GM20000 (cell line): ENCODE results near the gene PHF13.

Experiments
- DNase-seq: peaks from one replicate; pipeline ENCODE4 v3.0.0; 2012; ENCODE audit warnings: low spot score
- TF ChIP-seq, protein P1 (sequence below): IDR thresholded peaks from 2 replicates; pipeline ENCODE4 v1.5.1; 2012; ENCODE audit warnings: mild to moderate bottlenecking, control low read depth; ENCODE audit errors: extremely low read depth, missing control alignments

The PHF13 gene

DNA sequence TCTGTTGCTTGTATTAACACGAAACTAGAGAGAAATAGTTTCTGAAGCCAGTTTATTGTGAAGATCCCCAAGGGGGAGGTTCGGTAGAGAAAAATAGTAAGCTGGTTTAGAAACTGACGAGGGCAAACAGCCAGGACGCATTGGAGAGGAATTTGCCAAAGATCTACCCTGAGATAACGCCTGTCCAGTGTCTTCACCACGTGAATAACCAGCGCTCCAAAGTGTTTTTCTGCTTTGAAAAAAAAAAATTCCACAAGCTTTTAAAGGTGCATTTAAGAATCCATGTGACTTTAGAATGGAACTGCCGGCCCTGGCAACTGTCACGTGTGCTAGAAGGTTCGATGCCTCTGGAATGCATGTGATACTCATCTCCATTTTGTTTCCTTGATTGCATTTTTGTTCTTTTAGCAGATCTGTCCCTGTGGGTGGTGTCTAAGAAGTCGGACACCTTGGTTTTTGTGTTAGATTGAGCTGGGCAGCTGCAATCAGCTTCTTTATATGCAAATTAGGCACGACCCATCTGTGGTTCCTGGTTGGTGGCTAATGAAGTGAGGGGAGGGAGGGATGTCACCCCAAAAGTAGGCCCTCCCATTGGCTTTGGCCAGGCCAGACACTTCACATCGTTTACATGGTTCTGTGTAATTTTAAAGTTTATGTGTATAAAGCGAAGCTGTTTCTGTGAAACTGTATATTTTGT lies 9.9 kb downstream of the PHF13 start:
- DNase-seq, result no peak
- TF ChIP-seq, protein P1, sequence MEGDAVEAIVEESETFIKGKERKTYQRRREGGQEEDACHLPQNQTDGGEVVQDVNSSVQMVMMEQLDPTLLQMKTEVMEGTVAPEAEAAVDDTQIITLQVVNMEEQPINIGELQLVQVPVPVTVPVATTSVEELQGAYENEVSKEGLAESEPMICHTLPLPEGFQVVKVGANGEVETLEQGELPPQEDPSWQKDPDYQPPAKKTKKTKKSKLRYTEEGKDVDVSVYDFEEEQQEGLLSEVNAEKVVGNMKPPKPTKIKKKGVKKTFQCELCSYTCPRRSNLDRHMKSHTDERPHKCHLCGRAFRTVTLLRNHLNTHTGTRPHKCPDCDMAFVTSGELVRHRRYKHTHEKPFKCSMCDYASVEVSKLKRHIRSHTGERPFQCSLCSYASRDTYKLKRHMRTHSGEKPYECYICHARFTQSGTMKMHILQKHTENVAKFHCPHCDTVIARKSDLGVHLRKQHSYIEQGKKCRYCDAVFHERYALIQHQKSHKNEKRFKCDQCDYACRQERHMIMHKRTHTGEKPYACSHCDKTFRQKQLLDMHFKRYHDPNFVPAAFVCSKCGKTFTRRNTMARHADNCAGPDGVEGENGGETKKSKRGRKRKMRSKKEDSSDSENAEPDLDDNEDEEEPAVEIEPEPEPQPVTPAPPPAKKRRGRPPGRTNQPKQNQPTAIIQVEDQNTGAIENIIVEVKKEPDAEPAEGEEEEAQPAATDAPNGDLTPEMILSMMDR, result no peak

DNA sequence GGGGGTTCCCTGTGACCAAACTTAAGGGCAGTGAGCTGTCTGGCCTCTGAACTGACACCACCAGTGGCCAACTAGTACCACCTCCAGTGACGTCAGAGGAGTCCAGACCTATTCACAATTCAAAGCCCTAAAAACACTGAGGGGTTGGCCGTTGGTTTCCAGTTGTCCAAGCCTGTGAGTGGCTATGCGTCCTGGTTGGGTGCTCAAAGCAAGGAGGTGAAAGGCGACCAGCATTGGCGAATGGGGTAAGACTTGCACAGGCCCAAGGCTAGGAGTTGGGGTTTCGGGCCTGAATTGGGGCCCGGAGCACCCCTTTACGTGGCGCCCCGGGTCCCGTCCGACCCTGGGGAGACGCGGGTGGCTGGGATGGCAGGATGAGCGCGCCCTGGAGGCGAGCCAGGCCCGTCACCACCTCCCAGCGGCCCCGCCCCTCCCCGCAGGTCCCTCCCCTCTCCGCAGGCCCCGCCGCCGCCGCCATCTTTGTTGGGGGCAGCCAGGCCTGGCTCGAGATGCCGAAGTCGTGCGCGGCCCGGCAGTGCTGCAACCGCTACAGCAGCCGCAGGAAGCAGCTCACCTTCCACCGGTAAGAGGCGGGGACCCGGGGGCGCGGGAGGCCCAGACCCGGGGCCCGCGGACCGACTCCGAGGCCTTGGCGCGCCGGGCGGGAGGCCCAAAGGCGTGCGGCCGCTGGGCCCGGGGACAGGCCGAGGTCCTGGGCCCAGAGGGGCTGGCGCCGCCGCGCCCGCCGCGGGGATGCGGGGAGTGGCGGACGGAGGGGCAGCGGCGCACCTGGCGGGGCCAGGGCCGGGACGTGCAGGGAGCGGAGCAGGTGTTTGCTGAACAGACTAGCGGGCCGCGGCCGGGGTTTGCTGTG lies 11.4 kb downstream of the PHF13 start, which contains the start of gene THAP3:
TSS of gene THAP3 (plus strand) at position 159 of the 874 bp plus-strand sequence. CDS start at position 510, 351 bp downstream.
- peak; percentile 97 for DNase-seq
- TF ChIP-seq, protein P1, result no peak

DNA sequence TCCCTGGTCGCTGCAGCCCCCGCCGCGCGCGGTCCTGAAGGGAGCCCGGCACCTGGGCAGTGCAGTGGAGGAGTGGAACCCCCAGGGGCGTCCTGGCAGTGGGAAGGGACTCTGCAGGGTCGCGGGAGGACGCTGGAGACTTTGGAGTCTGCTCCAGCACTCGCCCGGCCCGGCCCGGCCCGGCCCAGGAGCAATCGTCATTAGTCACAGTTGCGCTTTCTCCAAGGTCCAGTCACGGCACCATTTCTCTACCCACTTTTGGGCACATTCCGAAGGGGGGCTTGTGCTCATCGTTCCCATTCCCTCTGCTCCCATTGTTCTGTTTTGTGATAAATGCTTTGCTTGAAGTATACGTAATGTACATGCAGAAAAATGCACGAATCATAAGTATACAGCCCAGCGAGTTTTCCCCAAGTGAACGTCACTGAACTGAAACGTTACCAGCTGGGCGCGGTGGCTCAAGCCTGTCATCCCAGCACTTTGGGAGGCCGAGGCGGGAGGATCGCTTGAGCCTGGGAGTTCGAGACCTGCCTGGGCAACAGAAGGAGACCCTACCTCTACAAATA lies 12.1 kb downstream of the PHF13 start:
- TF ChIP-seq, protein P1, result no peak
- DNase-seq, result peak; percentile 41

DNA sequence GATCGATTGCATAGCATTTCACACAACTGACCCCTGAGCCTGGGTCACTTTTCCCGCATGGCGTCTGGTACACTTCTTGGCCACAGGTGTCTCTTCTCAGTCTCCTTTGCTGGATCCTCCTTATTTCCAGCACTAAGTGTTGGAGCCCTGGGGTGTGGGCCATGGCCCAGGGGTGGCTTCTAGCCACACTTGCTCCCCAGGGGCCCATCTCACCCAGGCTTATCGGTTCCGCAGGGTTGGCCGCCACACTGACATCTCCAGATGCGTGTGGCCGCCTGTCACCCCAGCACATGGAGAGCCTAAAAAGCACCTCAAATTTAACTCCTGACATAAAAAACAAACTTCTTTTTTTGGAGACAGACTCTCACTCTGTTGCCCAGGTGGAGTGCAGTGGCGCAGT lies 13.5 kb downstream of the PHF13 start:
- TF ChIP-seq, protein P1, result no peak
- no peak for DNase-seq

DNA sequence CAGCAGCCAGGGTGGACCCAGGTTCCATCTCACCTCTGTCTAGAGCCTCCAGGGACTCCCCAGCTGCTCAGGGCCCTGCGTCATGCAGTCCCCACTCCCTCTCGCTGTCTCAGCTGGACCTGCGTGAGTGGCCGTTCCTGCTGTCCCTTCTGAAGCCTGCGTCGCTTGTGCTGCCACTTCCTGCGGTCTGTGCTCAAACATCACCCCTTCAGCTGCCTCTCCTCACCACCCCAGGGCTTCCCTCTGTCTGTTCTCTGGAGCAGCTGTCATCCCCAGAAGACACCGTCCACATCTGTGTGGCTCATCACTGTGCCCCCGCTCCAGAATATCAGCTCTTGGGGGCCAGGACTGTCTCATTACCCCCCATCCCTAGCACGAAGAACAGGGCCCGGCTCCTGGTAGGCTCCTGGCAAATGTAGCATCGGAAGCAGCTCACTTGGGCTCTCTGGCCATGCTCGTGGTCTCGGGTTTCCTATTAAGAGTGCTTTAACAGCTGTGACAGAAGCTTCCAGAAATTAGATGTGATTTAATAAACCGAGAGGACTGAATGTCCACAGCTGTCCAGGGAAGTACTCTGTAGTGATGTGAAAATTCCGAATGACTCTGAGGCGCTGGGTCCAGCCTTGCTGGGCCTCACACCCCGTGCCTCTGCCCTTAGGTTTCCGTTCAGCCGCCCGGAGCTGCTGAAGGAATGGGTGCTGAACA lies 14.5 kb downstream of the PHF13 start:
- TF ChIP-seq, protein P1, result no peak
- no peak for DNase-seq

DNA sequence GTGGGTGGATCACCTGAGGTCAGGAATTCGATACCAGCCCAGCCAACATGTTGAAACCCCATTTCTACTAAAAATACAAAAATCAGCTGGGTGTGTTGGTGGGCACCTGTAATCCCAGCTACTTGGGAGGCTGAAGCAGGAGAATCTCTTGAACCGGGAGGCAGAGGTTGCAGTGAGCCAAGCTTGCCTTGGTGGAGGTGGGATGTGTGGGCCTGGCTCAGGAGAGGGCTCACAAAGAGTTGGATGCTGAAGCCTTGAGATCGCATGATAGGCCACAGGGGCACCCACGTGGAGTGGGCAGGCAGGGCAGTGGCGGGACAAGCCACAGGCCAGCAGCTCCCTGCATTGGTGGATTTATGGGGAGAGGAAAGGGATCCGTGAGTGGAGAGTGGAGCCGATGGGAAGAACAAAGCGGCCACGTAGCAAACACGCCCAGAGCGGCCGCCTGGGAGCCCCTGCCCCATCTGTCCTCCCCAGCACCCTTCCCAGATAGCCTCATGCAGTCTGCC lies 15.5 kb downstream of the PHF13 start:
- DNase-seq, result no peak
- TF ChIP-seq, protein P1, result no peak
